Fibroblast of skin of right quadriceps (primary cell): ENCODE data around the gene TNNC1.

Source experiments
- DNase-seq: peaks from one replicate; pipeline ENCODE4 v3.0.0-alpha.2; 2013

Gene TNNC1

DNA sequence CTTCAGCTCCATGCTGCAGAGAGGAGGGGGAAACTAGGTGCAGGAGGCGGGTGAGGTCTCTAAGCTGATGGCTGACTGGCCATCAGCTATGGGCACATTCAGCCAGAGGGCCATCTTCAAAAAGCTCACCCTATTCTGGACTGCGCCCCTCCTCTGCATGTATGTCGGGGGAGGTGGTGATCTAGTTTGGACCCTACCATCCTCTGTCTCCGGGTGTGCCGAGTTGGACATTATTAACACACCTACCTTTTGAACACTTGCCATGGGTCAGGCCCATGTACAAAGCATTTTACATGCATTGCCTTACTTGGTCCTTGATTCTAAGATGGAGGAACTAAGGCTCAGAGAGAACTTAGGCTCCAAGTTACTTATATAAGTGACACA lies 3.0 kb upstream of the TNNC1 start:
- no peak for DNase-seq

DNA sequence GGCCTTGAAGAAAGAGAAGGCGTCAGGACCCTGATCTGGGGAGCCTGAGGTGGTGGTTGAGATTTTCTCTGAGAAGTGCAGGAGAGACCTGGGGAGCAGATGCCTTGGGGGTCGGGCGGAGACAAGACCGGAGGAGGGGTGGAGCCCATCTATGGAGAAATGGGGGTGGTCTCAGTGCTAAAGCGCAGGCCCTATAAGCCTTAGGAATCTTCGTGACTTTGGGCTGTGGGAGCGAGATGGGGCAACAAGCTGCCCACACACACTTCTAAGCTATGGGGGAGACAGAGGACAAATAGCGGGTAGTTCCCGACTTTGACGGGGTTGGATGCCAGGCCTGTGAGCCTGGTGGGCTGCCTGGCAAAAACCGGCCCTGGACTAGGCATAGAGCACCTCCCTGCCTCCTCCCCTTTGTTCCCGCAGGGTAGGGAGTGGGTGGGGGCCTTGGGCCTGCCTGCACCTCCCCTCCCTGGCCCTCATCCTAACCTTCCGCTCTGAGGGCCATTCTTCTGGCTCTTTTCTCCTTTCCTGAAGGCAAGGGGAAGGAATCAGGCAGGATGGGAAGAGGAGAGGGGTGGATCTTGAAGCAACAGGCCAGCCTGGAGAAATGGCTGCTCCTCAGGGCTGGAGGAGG lies 2.4 kb upstream of the TNNC1 start:
- peak; percentile 16 for DNase-seq

DNA sequence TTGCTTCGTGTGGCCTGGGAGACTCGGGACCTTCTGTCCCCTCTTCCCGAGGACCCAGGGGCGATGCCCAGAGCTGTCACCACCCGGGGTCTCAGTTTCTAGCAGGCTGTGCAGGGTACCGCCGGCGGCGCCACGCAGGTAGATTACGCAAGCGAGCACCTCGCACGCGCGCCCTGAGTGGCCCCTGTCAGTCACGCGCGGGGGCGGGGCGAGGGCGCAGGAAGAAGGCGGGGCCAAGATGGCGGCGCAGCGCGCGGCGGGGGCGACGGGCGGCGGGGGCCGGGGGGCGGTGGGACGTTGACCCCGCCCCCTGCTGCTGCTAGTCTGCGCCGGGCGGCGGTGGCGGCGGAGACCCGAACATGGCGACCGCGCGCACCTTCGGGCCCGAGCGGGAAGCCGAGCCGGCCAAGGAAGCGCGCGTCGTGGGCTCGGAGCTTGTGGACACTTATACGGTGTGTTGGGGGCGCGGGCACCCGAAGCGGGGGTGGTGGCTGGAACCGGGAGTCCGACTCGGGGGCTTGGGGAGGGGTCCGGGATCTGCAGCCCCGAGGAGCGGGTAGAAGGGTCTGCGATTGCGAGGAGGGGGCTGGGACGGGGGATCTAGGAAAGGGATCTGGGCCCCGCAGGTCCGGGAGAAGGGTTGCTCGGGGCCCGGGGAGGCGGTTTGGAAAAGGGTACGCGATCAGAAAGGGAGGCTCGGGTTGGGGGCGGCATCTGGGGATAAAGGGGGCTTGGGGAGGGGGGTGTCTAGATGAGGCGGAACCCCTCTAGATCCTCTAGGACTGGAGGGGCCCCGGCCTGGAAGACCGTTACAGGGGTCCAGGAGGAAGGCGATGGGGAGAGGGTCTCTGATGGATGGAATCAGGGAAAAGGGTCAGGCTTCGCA lies 1.7 kb upstream of the TNNC1 start, which contains the start of gene NISCH:
NISCH (plus strand) TSS at position 322 of the 886 bp plus-strand sequence; CDS start at position 360, 38 bp downstream.
- DNase-seq: peak; percentile 79

DNA sequence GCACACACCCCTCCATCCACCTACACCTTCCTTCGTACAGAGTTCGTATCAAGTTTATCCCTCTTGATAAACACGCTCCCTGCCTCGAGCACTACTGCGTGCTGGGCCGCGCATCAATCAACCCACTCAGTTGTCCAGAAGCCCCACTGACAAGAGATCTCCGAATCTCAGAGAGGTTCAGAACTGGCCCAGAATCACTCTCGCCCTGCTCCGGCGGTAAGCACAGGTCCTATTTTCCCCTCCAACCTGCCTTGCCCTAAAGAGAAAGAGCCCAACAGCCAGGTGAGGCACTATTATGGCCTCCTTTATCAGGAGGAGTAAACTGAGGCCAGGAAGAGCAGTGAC lies 1.1 kb upstream of the TNNC1 start:
- DNase-seq: no peak

DNA sequence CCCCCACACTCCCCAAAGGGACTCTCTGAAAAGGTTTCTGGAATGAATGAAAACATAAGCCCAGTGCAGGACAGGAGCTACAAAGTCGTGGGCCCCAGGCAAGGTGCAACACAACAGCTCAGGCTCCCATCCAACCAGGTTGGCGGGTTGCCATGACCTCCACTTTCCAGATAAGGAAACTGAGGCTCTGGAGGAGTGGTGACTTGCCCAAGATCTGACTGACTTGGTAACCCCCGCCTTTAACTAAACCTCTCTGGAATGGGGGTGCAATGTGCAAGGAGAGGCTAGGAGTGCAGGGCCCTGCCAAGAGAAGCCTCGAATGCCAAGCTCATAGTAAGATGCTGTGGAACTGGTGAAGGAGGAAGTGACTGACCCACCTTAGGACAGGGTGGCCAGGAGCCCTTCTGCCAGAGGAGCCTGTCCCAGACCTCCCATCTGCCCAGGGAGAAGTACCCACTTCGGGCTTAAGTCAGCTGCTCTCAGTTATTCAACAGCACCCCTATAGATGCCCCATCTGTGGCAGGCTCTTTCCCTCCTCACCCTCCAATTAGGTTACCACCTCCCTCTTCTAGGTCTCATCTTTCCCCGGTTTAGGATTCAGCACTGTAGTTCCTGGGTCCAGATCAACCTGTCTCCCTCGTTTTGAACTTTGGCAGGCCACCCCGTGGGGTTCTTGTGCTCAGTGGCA lies 553 bp upstream of the TNNC1 start:
- no peak for DNase-seq

DNA sequence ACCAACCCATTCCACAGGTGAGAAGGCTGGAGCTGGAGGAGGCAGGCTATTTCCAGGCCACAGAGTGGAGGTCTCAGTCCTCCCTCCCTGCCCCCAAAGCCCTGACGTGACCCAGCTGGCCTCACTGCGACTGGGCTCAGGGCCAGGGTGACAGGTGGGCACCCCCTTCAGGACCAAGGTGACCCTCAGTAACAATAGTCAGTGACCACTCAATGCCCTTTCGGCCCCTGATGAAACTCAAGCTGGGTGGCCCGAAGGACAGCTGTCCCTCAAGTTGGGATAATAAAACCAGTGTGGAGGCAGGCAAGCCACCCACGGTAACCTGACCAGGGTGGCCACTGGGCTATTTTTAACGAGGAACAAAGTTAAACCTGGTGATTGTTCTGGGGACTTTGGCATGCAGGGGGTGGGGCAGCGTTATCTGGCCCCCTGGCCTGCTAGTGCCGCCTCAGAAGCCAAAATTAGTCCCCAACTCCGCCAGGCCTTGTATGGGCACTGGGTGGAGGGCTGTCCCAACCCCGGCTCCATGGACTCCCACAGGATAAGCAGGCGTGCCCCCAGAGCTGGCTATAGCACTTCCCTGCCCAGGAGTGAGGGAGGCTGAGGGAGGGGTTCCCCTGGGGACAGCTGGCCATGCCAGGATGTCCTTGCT lies 1.1 kb downstream of the TNNC1 start:
- DNase-seq: no peak

DNA sequence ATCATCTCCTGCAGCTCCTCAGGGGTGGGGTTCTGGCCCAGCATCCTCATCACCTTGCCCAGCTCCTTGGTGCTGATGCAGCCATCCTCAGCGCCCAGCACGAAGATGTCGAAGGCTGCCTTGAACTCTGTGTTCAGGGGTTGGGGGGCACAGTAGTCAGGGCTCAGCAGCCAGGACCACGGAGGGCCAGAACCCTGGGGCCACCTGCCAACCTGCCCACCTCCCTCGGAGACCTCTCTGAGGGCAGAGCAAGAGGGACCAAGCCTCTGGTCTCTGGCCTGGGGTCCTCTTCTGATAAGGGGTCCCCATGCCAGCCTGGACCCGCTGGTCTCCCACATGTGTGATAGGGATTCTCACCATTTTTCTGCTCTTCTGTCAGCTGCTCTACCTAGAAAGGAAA lies 1.7 kb downstream of the TNNC1 start:
- no peak for DNase-seq

DNA sequence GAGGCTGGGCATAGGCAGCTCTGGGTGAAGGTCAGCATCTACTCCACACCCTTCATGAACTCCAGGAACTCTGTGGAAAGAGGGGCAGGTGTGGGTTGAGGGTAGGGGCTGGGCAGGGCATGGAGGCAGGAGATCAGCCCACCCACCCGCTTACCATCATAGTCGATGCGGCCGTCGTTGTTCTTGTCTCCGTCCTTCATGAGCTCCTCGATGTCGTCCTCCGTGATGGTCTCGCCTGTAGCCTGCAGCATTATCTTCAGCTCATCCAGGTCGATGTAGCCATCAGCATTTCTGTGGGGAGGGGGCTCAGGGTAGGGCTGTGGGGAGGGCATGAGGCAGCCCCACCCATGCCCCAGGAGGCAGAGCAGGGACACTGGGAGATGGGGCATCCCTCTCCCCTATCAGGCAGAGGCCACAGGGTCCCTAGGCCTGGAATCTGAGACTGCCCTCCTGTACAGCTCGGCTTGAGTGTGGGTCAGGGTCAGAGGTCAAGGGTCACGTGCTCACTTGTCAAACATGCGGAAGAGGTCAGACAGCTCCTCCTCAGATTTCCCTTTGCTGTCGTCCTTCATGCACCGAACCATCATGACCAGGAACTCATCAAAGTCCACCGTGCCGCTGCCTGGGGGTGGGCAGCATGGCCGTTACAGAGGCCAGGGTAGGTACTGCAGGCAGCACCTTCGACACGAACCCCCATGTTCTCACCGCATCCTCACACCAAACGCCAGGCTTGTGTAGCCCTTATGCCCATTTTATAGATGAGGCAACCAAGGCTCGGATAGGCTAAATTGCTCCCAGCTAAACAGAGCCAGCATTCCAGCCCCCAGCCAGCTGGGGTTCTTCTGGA lies 2.4 kb downstream of the TNNC1 start:
- no peak for DNase-seq

DNA sequence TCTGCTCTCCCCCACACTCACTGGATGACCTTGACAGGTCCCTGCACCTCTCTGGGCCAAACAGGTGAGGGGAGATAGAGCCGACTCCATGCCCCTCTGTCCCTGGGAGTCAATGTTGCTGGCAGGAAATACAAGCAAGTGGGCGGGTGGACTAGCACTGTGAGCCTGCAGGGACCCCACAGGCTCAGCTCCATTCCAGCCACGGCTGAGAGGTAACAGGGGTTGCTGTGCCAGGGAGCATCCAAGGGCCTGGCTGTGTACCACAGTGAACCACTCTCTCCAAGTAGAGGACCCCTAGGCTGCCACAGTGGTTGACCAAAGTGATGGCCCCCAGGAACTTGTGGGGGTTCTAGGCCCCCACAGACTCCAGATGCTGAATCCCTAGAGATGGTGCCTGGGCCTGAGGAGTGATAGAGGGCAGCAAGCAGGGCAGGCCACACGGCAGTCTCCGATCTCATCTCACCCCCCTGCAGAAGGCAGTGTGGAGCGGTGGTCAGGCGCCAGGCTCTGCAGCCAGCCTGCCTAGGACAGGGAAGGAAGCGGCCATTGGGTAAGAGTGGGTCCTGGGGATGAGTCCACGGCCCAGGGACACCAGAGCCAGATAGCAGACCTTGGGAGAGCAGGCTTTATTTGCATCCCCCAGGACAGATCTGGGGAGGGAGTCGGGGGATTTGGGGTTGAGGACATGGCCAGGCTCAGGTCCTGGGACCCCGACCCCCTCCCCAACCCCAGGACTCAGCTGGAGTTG lies 3.2 kb downstream of the TNNC1 start:
- no peak for DNase-seq

DNA sequence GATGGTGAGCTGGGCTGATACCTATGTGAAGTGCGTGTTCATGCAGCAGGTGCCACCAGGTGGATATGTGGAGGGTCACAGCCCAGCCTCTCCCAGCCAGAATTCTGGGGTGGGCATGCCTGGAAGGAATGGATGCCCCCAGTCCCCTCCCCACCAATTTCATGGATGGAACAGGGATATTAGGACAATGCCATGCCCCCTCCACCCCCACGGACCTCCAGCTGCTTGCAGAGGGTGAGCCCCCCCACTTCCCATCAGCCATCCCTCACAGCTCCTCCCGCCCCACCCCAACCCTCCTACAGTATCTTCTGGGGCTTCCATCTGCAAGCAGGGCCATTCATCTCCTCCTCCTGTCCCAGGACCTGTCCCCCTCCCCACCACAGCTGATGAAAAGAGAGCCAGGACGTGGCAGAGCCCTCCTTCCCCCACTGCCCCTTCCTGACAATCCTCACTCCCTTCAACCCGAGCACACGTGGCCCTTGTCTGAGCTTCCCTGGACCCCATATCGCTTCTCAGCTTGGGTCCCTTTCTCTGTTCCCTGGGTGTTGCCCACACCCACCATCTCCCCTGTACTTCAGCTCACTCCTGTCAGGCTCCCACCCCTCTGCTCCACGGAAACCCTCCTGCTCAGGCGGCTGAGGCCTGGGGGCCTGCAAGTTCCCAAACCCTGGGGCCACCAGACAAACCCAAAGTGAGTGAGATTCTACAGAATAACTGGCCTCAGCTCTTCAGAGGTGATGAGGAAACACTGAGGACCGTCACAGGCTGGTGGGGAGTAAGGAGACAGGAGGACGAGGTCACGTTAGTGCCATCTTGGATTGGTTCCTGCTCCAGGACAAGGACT lies 6.1 kb downstream of the TNNC1 start:
- no peak for DNase-seq

DNA sequence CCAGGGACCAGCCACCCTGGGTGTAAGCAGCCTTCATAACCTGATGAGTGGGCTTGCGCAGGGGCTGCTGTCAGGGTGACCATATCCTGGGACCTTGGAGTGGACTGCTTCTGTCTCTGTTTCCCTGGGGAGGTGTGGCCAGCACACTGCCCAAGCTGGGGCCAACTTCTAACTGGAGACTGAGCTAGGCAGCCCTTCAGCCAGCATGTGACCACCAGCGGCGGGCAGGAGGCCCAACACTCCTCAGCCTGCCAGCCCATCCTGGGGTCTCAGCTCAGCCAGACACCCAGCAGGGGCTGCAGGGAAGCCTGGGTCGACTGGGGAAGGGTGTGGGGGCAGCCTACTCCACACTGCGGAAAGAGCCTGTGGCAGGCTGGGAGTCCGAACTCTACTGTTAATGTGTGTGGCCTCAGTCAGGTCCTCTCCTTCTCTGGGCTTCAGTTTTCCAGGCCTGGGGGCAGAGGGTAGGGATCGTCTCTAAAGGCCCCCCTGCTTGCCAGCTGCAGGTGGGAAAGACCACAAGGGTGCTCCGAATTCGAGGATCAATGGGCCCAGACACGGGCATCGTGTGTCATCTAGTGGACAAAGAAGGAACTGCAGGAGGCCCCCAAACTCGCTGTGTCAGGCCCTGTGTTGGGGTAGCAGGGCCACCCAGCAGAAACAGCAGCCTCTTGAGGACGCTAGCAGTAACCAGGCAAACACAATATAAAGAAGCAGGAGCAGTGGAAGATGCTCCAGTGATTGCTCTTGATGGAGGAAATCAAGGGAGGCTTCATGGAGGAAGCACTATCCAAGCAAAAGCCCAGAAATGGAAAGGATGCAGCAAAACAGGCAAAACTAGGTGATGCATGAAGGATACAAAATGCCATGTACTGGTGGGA lies 7.0 kb downstream of the TNNC1 start:
- peak; percentile 49 for DNase-seq

DNA sequence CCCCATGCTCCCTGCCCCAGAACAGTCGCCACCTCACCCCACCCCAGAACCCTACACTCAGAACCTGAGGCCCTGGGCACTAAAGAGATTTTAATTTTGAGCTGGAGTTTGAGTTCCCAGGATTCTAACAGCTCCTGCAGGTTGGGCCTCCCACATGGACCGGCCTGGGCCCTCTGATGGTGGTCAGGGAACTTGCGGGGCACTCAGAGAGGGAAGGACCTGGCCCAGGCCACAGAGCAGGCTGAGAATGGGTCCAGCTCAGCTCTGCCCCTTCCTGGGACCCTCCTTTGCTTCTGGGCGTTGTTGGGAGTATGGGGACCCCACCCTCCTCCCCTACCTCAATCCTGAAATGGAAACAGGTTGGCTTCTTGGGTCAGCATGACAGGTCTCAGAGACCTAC lies 7.8 kb downstream of the TNNC1 start:
- no peak for DNase-seq

DNA sequence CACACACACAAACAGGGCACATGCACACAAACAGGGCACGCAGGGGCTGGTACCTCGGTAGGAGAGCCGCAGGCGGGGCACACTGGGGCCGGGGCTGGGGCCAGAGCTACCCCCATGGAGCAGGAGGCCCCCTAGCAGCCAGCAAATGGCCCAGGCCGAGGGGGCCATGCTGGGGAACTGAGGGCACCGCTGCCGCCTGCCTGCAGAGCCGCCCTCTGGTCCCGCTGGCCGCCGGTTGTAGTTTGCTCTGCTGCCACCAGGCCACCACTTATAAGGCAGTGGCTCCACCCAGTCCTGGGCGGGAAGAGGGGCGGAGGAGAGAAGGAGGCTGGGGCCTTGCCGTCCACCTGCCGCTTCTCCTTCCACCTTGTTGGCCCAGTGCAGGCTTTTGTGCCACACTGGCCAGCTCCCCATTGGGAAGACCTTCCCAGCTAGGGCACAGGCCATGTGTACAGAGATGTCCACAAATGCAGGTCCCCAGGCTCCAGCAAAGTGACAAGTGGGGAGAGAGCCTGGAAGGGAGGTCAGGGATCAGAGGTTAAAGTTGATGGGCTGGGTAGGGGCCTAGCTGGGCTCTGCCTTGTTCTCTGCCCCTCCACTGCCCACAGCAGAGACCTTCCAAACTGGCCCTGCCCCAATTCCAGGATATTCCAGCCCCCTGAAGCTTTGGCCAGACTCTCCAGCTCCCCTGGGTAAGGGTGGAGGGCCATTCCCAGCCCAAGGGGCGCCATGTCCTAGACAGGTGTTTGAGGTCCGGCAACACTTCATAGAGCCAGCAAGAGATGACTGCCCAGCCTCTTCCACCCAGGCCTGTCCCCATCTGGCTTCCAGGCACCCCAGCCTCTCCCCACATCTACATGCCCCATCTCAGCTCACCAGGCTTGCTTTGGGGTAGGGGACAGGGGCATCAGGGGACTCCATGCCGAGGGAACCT lies 8.7 kb downstream of the TNNC1 start, which contains the start of gene SEMA3G:
SEMA3G (minus strand) TSS at position 244 of the 934 bp plus-strand sequence; CDS start at position 168, 76 bp downstream.
- peak; percentile 18 for DNase-seq

DNA sequence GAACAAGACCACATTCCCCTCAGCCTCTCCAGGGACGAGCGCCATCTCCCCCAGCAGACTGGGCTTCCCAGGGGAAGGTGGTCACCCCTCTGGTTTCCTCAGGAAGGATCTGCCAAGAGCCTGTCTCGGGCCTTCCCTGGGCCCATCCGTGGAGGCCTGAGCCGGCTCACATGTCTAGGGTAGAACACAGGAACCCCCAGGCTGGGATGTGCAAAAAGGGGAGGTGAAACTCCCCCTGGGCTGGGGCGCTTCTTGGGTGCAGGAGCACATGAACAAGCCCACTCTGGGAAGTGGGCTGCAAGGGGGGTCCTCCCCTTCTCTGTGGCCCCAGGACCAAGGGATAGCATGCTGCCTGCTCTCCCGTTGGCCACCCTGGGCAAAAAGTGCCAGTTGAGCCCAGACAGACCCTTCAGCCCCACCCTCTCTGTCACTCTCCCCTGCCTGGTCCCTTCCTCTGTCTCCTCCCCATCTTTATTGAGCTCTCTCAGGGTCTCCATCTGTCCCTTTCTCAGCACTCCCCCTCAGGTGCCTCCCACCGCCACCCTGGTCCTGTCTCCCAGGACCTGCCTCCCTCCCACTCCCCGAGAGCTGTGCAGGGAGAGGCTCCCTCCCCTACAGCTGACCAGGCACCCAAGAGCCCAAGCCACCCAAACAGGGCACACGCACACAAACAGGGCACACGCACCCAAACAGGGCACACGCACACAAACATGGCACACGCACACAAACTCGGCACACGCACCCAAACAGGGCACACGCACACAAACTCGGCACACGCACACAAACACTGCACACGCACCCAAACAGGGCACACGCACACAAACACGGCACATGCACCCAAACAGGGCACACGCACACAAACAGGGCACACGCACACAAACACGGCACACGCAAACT lies 9.8 kb downstream of the TNNC1 start:
- no peak for DNase-seq

DNA sequence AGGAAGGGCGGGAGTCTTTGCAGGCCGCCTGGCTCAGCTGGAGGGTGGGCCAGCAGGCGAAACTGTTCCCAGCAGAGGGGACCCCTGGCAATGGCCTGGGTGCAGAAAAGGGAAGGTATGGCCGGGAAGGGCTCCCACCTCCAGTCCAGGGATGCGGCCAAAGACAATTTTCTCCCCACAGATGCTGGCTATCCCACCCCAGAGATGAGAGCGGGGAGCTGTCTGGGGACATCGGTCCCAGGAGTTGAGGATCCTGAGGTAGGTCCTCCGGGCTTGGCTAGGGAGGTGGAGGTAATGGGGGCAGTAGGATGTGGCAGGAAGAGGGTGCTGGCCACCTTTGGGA lies 10.6 kb downstream of the TNNC1 start:
- no peak for DNase-seq

DNA sequence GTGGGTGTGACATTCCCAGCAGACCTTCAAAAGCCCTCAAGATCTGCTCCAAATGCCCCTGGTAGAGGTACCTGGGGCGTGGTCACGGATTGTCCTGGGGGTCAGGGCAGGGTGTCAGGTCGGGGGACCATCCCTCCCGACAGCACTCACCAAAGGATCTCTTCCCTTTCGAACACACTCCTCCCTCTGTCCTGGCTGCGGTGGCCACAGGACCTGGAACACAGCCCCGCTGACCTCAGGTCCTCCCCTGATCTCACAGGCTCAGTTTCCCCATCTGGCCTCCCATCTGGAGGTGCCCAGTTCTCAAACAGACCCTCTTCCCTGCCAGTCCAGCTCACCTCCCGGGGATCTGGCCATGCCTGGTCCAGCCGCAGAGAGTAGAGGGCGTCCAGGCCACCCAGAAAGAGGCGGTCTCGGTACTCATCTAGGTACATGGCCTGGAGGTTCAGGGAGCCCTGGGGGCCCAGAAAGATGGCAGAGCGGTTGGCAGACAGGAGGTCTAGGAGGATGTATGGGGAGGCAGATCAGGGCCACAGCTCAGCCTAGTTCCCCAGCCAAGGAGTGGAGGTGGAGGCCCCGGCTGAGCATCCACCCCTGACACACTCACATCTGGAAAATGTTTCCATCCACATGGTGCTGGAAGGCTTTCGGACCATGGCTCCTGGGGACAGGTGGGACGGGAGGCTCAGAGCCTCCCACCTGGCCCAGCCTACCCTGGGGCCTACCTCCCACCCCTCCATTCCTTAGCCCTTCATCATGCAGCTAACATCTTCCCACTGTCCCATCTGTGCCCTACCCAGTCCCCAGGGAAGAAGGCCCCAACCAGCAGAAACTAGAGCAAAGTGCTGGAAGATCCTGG lies 11.2 kb downstream of the TNNC1 start:
- DNase-seq: no peak
